Thymus (tissue), 11 donors: ENCODE data around the gene GFOD1. TPM values are rescaled to one million over a fixed set of nuclear protein-coding genes. Genes with fewer than 3 reads are reported as not detected.

Experiments used
- DNase-seq, 9 donors: peaks; one replicate each; pipeline ENCODE4 v3.0.0-alpha.2; 2013; ENCODE audit warnings: low spot score in 9 of 9, low read depth in 6 of 9, missing footprints in 1 of 9
- H3K27ac ChIP-seq, 2 donors: one replicate each; pipeline ENCODE4 v1.5.1; 2013; ENCODE audit warnings: control low read depth in 1 of 2, low read depth in 1 of 2, low read length in 1 of 2, mild to moderate bottlenecking in 1 of 2, moderate library complexity in 1 of 2
- H3K27me3 ChIP-seq, 2 donors: one replicate each; pipeline ENCODE4 v1.5.1; 2013; ENCODE audit warnings: low read length in 1 of 2; ENCODE audit not compliant: control insufficient read depth in 2 of 2, insufficient read depth in 1 of 2
- H3K36me3 ChIP-seq, 2 donors: one replicate each; pipeline ENCODE4 v1.5.1; 2013; ENCODE audit warnings: low read length in 1 of 2, mild to moderate bottlenecking in 1 of 2, moderate library complexity in 1 of 2; ENCODE audit not compliant: control insufficient read depth in 2 of 2, insufficient read depth in 2 of 2
- H3K4me1 ChIP-seq, 2 donors: one replicate each; pipeline ENCODE4 v1.5.1; 2013; ENCODE audit warnings: low read length in 2 of 2; ENCODE audit not compliant: control insufficient read depth in 2 of 2, insufficient read depth in 2 of 2
- H3K4me3 ChIP-seq, 2 donors: one replicate each; pipeline ENCODE4 v1.5.1; 2013; ENCODE audit warnings: low read length in 2 of 2, control low read depth in 1 of 2, mild to moderate bottlenecking in 1 of 2
- H3K9me3 ChIP-seq, 2 donors: one replicate each; pipeline ENCODE4 v1.5.1; 2013; ENCODE audit warnings: low read length in 1 of 2, mild to moderate bottlenecking in 1 of 2; ENCODE audit not compliant: control insufficient read depth in 2 of 2, insufficient read depth in 1 of 2
- WGBS: extraction: QIAGEN DNeasy Blood & Tissue Kit; methylation state at CpG from one replicate; pipeline ENCODE4 v1.1.7; 2013; 5-methylcytosine and 5-hydroxymethylcytosine counted together
- polyA plus RNA-seq: library from polyadenylated mRNA; stranded (reverse); fragments of 200-250 nt; gene quantifications from one replicate; pipeline ENCODE4 v1.2.3, GENCODE V29; 2013
- total RNA-seq: library from RNA; stranded (reverse); fragments of 120-200 nt; gene quantifications from one replicate; pipeline ENCODE4 v1.2.4, GENCODE V29; 2013
- donor health status: healthy.

The GFOD1 gene
- total and polyA plus RNA-seq, 2 donors: 4.7 to 8.1 TPM

DNA sequence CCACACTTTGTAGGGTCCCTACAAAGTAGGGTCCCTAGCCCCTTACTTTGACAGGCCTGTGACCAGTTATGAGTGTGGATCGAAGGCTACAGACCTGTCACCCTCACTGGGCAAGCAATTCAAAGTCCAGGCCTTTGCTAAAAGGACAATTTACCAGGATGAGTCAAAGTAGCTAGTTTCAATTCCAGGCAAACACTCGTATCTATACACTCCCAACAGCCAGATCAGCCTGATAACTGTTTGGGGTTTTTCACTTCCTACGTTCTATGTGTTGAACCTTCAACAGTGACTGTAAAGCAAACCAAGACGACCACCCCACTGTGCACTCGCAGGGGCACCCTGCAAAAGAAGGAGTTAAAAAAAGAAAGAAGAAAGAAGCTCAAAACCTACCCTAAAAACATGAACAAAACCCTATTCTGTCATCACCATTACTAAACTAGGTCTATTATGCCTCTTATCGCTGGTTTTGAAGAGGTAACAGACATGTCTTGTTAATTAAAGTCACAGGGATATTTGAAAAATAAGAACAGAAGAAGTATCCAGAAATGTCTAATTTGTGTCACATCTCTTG lies 3.2 kb downstream of the GFOD1 start:
- peak overlapping the region in 1 of 2 donors; percentile 26 for H3K27ac ChIP-seq
- peak in 2 of 9 donors; percentile 29 to 56 for DNase-seq
- H3K4me1 ChIP-seq: peaks cover 13 to 57% of the 10 kb centered on the region in 2 donors
- H3K9me3 ChIP-seq: no peaks in the 10 kb centered on the region
- WGBS: 28% methylated on average over 6 of the region's 6 CpGs
- H3K4me3 ChIP-seq: no peak overlapping the region
- H3K36me3 ChIP-seq: peaks cover 0 to 4% of the 10 kb centered on the region in 2 donors
- peaks cover 0 to 31% of the 10 kb centered on the region in 2 donors for H3K27me3 ChIP-seq

DNA sequence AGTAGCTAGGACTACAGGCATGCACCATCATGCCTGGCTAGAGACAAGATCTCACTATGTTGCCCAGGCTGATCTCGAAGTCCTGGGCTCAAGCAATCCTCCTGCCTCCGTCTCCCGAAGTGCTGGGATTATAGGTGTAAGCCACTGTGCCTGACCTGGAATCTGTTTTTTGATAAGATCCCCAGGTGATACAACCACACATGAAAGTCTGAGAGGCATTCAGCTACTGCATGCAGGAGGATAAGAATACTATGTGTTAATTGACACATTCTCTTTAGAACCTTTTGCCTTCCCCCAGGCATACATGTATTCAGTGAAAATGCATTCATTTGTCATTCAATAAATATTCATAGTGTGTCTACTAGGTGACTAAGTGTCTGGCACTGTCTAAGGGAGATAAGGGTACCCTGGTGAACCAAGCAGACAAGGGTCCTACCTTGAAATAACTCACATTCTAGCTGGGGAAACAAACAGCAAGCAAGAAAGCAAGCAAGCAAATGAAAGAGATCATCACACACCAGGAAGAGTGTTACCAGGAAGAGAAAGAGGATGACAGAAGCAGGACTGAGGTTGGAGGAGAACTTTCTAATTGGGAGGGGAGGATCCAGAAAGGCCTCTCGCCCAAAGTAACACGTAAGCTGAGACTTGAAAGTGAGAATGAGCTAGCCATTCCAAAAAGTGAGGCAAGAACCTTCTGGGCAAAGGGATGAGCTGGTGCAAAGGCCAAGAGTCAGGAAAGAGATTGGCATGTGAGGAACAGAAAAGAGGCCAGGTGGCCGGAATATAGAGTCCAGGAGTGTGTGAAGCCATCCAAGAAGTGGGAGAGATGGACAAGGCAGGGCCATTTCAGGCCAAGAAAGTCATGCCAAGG lies 6.5 kb downstream of the GFOD1 start:
- Histone ChIP-seq H3K27ac (no peak overlapping the region), H3K36me3 (peaks cover 0 to 4% of the 10 kb centered on the region in 2 donors), H3K9me3 (no peaks in the 10 kb centered on the region), H3K4me1 (peaks cover 15 to 52% of the 10 kb centered on the region in 2 donors), H3K27me3 (peaks cover 0 to 6% of the 10 kb centered on the region in 2 donors), H3K4me3 (no peak overlapping the region)
- no peak for DNase-seq
- WGBS: 96% methylated on average over 6 of the region's 6 CpGs

DNA sequence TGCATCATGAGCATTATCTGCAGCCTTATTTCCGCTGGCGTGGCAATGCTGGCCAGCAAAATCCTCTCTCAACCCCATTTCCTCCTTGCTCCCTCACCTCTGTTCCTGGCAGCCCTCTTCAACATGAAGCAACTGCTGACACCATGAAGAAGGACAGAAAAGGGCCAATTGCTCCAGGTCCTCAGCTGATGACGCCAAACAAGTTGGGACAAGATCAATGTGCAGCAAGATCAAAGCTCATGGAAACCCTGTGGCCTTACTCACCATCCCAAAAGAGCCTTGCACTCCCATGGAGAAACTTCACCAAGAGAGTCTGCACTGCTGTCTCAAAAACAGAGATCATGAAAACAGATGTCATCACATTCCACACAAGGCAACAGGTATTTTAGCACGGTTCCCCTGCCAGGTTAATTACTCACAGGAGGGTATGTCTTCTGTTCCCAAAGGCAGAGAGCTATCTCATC lies 7.4 kb downstream of the GFOD1 start:
- Histone ChIP-seq H3K4me1 (peaks cover 11 to 43% of the 10 kb centered on the region in 2 donors), H3K27ac (peak overlapping the region in 1 of 2 donors; percentile 18), H3K4me3 (no peak overlapping the region), H3K27me3 (no peaks in the 10 kb centered on the region), H3K36me3 (peaks cover 0 to 4% of the 10 kb centered on the region in 2 donors), H3K9me3 (no peaks in the 10 kb centered on the region)
- WGBS: 94% methylated on average over 4 of the region's 4 CpGs
- no peak for DNase-seq

DNA sequence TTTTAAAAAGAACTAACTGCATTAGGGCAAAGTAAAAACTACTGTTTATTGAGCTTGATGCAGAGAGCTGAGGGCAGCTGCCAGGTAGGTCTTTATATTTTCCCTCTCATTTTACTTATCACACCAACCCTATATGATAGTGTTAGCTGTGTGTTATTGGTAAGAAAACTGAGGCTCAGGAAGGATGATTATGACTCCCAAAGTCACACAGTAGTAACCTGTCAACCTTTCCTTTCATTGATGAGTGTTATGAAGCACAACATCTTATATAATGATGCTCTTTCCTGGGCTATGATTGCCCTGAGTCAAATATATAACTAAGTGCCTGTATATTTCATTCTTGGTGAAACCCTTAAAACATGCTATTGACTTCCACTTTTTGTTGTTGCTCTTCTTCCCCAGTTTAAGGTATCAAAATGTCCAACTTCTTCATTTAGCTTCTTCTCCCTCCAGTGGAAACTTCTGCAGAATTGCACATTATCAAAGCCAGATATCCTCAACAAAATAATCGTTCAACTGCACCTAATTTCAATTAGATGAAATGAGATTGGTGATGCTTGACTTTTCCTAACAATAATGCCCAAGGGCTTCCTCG lies 8.1 kb downstream of the GFOD1 start:
- 90% methylated on average over 2 of the region's 2 CpGs for WGBS
- no peak overlapping the region for H3K4me3 ChIP-seq
- H3K4me1 ChIP-seq: peaks cover 11 to 38% of the 10 kb centered on the region in 2 donors
- H3K27ac ChIP-seq: no peak overlapping the region
- H3K36me3 ChIP-seq: peaks cover 0 to 4% of the 10 kb centered on the region in 2 donors
- no peak for DNase-seq
- H3K27me3 ChIP-seq: no peaks in the 10 kb centered on the region
- H3K9me3 ChIP-seq: no peaks in the 10 kb centered on the region

DNA sequence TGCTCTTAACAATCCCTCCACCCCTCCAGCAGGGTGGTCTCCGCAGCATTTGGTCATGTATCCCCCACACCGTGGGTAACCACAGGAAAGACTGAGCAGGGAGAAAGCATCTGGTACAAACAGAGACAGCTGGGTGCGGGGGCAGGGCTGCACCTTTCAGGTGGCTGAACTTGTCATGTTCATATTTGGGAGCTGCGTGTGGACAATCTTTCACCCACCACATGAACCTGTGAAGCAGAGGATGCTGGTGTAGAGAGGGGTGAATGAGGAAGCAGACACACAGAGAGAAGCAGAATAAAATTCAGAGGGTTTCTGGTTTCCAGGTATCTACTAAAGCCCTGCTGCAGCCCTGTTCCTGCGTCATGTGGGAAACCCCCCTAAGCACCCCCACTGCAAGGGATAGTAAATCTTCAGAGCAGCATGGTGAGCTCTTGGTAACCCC lies 8.9 kb downstream of the GFOD1 start:
- H3K27ac ChIP-seq: peak overlapping the region in 1 of 2 donors; percentile 32
- H3K27me3 ChIP-seq: no peaks in the 10 kb centered on the region
- 5% methylated on average over 5 of the region's 5 CpGs for WGBS
- H3K36me3 ChIP-seq: peaks cover 0 to 4% of the 10 kb centered on the region in 2 donors
- no peaks in the 10 kb centered on the region for H3K9me3 ChIP-seq
- H3K4me1 ChIP-seq: peaks cover 7 to 38% of the 10 kb centered on the region in 2 donors
- no peak overlapping the region for H3K4me3 ChIP-seq
- DNase-seq: peak in 4 of 9 donors; percentile 37 to 75 (median 46)

DNA sequence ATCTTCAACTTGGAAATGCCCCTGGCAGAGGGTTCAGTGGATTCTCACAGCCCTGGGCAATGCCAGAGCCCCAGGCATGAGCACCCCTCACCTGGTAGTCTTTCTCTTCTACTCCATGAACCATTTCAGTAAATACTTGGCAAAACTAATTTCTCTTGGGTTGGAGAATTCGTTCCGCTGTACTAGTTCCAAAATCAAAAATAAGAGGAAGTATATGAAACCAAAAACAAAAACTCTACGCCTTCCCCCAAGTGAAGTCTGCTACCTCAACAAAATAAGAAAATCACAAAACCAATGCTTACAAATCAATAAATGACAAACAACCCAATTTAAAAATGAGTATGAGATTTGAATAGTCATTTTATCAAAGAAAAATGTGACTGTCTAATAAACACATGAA lies 12.6 kb downstream of the GFOD1 start:
- H3K4me1 ChIP-seq: peaks cover 7 to 31% of the 10 kb centered on the region in 2 donors
- H3K27ac ChIP-seq: no peak overlapping the region
- WGBS: 80% methylated on average over 3 of the region's 3 CpGs

DNA sequence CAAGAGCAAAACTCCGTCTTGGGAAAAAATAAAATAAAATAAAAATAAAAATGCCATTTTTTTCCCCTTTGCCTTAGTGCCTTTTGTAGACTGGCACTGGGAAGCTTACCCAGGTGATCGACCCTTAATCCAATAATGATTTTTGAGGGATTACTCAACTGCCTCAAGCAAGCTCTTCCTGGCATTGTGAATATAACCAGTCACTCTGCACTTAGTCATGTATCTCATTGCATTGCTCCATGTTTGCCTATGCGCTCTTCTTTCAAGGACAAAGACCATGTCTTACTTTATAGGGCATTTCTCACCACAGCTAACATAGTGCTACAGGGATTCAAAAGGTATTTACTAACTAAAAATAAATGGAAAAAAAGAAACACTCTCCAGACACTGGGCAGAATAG lies 13.0 kb downstream of the GFOD1 start:
- no peaks in the 10 kb centered on the region for H3K36me3 ChIP-seq
- peaks cover 7 to 29% of the 10 kb centered on the region in 2 donors for H3K4me1 ChIP-seq
- H3K27me3 ChIP-seq: no peaks in the 10 kb centered on the region
- no peak overlapping the region for H3K4me3 ChIP-seq
- 98% methylated on average over 3 of the region's 3 CpGs for WGBS
- H3K9me3 ChIP-seq: peaks cover 0 to 3% of the 10 kb centered on the region in 2 donors
- H3K27ac ChIP-seq: no peak overlapping the region
- no peak for DNase-seq

More for the DNA sequence above, 12.6 kb downstream of the GFOD1 start:
- peaks cover 0 to 3% of the 10 kb centered on the region in 2 donors for H3K9me3 ChIP-seq
- no peaks in the 10 kb centered on the region for H3K27me3 ChIP-seq
- no peak for DNase-seq
- no peak overlapping the region for H3K4me3 ChIP-seq
- H3K36me3 ChIP-seq: peaks cover 0 to 2% of the 10 kb centered on the region in 2 donors

DNA sequence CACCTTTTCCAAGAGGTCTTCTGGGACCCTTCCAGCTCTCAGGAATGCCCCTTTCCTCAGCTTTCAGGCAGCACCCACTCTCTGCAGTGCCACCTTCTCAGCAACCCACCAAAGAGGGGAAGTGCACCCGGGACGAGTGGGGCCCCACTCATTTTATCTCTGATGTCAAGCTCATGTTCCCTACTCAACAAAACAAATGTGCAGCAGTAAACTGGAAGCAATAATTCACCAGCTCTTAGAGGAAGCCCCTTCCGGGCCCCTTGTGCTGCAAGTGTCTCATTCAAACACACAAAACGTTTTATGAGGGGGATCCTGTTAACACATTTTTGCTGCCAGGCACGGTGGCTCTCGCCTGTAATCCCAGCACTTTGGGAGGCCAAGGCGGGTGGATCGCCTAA lies 13.6 kb downstream of the GFOD1 start:
- 52% methylated on average over 8 of the region's 8 CpGs for WGBS
- H3K27ac ChIP-seq: peak overlapping the region in 1 of 2 donors; percentile 36
- no peak overlapping the region for H3K4me3 ChIP-seq
- H3K9me3 ChIP-seq: peaks cover 0 to 4% of the 10 kb centered on the region in 2 donors
- DNase-seq: peak in 1 of 9 donors; percentile 53
- peaks cover 6 to 24% of the 10 kb centered on the region in 2 donors for H3K4me1 ChIP-seq
- no peaks in the 10 kb centered on the region for H3K36me3 ChIP-seq
- H3K27me3 ChIP-seq: no peaks in the 10 kb centered on the region
